ENCODE measurements around the gene DNAJC17. TPM values are rescaled to one million over a fixed set of nuclear protein-coding genes. Genes with fewer than 3 reads are reported as not detected.

DNAJC17 gene
- total and polyA plus RNA-seq, 2 of the 13 experiments (the other 11 are each of a cell fraction or from before 2014, with no cell fraction given): 22.2 to 26.5 TPM

GRCh38 chr15:40736575-40736974, 70.7 kb downstream of the DNAJC17 start (continued):
- TF ChIP-seq, protein P1, sequence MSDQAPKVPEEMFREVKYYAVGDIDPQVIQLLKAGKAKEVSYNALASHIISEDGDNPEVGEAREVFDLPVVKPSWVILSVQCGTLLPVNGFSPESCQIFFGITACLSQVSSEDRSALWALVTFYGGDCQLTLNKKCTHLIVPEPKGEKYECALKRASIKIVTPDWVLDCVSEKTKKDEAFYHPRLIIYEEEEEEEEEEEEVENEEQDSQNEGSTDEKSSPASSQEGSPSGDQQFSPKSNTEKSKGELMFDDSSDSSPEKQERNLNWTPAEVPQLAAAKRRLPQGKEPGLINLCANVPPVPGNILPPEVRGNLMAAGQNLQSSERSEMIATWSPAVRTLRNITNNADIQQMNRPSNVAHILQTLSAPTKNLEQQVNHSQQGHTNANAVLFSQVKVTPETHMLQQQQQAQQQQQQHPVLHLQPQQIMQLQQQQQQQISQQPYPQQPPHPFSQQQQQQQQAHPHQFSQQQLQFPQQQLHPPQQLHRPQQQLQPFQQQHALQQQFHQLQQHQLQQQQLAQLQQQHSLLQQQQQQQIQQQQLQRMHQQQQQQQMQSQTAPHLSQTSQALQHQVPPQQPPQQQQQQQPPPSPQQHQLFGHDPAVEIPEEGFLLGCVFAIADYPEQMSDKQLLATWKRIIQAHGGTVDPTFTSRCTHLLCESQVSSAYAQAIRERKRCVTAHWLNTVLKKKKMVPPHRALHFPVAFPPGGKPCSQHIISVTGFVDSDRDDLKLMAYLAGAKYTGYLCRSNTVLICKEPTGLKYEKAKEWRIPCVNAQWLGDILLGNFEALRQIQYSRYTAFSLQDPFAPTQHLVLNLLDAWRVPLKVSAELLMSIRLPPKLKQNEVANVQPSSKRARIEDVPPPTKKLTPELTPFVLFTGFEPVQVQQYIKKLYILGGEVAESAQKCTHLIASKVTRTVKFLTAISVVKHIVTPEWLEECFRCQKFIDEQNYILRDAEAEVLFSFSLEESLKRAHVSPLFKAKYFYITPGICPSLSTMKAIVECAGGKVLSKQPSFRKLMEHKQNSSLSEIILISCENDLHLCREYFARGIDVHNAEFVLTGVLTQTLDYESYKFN (CRISPR knock-in tag; conservative IDR thresholded peaks at IDR 0.05): no peak
- TF ChIP-seq DNMT3B (CRISPR knock-in tag; conservative IDR thresholded peaks at IDR 0.05) (no peak), RARG (CRISPR knock-in tag; IDR thresholded peaks at IDR 0.05; ENCODE audit: low read depth) (no peak), ZNF468 (CRISPR knock-in tag; IDR thresholded peaks at IDR 0.05) (no peak), MYNN (CRISPR knock-in tag; IDR thresholded peaks at IDR 0.05; ENCODE audit: low read depth) (no peak), ZNF761 (CRISPR knock-in tag; conservative IDR thresholded peaks at IDR 0.05) (no peak), YY1 (IDR thresholded peaks at IDR 0.05; ENCODE audit: insufficient read depth, insufficient replicate concordance, low read depth, low read length) (no peak)
- TF ChIP-seq, protein P2, sequence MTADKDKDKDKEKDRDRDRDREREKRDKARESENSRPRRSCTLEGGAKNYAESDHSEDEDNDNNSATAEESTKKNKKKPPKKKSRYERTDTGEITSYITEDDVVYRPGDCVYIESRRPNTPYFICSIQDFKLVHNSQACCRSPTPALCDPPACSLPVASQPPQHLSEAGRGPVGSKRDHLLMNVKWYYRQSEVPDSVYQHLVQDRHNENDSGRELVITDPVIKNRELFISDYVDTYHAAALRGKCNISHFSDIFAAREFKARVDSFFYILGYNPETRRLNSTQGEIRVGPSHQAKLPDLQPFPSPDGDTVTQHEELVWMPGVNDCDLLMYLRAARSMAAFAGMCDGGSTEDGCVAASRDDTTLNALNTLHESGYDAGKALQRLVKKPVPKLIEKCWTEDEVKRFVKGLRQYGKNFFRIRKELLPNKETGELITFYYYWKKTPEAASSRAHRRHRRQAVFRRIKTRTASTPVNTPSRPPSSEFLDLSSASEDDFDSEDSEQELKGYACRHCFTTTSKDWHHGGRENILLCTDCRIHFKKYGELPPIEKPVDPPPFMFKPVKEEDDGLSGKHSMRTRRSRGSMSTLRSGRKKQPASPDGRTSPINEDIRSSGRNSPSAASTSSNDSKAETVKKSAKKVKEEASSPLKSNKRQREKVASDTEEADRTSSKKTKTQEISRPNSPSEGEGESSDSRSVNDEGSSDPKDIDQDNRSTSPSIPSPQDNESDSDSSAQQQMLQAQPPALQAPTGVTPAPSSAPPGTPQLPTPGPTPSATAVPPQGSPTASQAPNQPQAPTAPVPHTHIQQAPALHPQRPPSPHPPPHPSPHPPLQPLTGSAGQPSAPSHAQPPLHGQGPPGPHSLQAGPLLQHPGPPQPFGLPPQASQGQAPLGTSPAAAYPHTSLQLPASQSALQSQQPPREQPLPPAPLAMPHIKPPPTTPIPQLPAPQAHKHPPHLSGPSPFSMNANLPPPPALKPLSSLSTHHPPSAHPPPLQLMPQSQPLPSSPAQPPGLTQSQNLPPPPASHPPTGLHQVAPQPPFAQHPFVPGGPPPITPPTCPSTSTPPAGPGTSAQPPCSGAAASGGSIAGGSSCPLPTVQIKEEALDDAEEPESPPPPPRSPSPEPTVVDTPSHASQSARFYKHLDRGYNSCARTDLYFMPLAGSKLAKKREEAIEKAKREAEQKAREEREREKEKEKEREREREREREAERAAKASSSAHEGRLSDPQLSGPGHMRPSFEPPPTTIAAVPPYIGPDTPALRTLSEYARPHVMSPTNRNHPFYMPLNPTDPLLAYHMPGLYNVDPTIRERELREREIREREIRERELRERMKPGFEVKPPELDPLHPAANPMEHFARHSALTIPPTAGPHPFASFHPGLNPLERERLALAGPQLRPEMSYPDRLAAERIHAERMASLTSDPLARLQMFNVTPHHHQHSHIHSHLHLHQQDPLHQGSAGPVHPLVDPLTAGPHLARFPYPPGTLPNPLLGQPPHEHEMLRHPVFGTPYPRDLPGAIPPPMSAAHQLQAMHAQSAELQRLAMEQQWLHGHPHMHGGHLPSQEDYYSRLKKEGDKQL (CRISPR knock-in tag; IDR thresholded peaks at IDR 0.05; ENCODE audit: low read depth): no peak
- TF ChIP-seq, protein P3, sequence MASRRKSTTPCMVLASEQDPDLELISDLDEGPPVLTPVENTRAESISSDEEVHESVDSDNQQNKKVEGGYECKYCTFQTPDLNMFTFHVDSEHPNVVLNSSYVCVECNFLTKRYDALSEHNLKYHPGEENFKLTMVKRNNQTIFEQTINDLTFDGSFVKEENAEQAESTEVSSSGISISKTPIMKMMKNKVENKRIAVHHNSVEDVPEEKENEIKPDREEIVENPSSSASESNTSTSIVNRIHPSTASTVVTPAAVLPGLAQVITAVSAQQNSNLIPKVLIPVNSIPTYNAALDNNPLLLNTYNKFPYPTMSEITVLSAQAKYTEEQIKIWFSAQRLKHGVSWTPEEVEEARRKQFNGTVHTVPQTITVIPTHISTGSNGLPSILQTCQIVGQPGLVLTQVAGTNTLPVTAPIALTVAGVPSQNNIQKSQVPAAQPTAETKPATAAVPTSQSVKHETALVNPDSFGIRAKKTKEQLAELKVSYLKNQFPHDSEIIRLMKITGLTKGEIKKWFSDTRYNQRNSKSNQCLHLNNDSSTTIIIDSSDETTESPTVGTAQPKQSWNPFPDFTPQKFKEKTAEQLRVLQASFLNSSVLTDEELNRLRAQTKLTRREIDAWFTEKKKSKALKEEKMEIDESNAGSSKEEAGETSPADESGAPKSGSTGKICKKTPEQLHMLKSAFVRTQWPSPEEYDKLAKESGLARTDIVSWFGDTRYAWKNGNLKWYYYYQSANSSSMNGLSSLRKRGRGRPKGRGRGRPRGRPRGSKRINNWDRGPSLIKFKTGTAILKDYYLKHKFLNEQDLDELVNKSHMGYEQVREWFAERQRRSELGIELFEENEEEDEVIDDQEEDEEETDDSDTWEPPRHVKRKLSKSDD (CRISPR knock-in tag; IDR thresholded peaks at IDR 0.05; ENCODE audit: low read depth): no peak
- TF ChIP-seq, protein P4, sequence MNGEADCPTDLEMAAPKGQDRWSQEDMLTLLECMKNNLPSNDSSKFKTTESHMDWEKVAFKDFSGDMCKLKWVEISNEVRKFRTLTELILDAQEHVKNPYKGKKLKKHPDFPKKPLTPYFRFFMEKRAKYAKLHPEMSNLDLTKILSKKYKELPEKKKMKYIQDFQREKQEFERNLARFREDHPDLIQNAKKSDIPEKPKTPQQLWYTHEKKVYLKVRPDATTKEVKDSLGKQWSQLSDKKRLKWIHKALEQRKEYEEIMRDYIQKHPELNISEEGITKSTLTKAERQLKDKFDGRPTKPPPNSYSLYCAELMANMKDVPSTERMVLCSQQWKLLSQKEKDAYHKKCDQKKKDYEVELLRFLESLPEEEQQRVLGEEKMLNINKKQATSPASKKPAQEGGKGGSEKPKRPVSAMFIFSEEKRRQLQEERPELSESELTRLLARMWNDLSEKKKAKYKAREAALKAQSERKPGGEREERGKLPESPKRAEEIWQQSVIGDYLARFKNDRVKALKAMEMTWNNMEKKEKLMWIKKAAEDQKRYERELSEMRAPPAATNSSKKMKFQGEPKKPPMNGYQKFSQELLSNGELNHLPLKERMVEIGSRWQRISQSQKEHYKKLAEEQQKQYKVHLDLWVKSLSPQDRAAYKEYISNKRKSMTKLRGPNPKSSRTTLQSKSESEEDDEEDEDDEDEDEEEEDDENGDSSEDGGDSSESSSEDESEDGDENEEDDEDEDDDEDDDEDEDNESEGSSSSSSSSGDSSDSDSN (CRISPR knock-in tag; IDR thresholded peaks at IDR 0.05): no peak

Data from HepG2 (cell line).